GM21786 (cell line): Measurements from ENCODE around the gene RAD51B.
"Not testable (repeated sequence)": the region's sequence is repeated elsewhere in the genome, so short reads cannot be mapped to it uniquely, and the experiment has no call there.

Experiments used
- ATAC-seq: cut with Tn5 transposase; IDR thresholded peaks from one replicate; pipeline ENCODE4 v1.9.1; 2021; ENCODE audit not compliant: unreplicated experiment

The RAD51B gene

DNA sequence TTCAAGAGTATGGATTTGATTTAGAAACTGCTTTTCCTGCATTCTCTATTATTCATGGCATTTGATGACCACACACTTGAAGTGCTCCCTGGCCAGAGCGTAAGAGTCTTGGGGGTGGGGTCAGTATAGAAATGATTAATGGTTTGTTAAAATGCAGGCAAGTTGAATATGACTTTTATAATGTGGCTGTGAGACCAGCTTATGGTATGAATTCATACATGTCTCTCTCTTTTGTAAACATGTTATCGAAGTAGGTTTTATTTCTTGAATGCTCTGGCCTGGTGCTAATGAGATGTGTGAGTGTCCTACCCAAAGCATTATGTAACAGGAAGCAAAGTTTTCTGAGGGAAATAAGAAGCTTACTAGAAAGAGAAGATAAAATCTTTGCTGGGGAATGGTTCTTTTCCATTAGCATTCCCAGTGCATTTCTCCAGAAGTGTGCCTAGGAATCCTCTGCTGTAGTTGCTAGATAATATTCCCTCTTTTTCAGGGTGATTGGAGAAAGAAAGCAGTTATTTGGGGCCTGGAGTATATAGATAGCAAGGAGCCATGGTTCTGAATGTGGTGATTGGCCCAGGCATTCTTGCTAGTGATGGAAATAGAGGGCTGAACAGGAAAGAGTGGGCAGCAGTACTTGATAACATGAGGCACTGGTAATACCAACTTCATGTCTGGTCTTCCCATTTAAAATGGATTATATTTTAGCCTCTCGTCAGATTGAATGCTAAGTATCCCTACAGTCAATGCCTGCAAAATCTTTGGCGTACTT, 289.7 kb downstream of the RAD51B start:
- ATAC-seq: no peak

DNA sequence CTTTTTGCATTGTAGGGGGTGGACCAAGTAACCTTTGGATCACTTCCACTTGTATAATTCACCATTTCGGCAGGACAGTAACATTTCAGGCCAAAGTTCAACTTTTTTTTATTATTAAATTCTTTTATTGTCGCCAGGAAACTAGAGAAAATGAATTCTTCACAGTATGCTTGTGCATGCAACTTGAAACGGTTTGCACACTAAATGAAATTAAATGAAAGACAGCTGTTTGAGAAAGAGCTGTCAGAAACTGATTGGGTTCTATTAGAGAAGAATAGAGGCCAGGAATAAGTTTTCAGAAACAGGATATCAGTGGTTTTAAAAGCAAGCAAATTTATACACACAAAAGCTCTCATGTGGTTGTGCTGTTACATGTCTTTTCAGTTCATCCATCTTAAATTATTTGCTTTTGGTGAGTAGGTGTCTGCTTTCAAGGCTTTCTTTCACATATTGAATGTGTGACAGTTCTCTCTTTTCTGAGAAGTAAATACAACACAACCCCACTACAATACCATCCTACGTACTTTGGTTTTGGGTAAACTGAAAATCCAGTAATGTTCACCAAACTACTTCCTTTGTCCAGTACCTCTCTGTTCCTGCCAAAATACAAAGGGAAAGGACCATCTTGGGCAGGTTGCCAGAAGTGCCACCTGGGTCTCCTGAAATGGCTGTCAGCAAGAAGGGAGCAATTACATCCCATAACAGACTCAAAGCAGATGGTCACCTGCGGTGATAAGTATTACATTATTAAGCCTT, 291.7 kb downstream of the RAD51B start:
- ATAC-seq: no peak

DNA sequence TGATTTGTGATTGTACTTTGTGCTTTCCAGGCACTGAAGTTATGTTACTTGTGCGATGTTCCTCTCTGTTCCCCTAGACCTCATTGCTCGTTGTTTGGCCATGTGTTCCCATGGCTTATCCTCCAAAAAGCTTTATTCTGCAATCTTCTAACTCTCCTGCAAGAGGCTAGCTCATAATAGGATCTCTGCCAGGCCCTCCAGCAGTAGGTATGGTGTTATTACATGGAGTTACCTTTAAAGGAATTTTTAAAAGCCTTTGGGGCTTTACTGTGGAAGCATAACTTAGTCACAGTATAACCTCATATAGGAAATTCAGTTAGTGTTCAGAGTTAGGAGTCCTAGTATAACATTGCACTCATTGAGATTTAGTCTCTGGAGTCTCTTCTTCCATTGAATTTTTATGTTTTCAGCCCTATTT, 292.3 kb downstream of the RAD51B start:
- no peak for ATAC-seq

DNA sequence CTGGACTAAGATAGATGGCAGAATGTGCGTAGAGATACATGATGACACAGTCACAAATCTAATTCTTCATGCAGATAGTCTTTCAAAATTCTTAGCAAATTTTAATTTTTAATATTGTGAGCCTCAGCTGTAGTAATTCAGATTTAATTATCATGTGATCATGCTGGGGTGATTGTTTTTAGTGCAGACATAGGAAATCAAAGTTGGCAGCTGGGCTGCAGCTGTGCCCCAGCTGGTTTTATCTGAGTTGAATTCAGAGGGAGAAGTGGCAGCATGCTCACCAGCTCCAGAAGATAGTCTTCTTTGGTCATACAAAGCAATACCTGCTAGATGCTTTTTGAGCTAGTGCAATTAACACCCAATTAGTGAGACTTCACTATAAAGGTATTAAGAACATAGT, 292.9 kb downstream of the RAD51B start:
- ATAC-seq: no peak

DNA sequence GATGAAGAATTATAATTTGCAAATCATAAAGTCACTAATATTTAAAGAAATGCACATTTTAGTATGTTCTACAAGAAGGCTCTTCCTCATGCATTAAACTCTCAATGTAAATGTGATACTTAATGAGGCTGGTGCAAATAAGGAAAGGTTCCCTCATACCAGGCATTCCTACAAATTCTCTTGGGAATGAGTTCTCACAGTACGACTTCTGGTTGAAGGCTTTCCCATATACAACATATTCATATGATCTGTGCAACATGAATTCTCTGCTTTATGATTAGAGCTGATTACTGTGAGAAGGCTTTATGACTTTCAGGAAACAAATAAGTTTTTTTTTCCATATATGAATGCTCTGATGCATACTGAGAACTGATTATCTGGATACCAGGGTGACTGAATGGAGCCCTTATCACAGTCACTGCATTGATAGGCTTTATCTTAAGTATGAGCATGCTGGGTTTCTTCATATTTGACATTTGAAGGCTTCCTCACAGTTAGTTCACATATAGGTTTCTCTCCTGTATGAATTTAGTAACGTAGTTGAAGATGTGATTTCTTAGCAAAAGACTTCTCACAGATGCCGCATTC, 293.9 kb downstream of the RAD51B start:
- ATAC-seq: no peak

DNA sequence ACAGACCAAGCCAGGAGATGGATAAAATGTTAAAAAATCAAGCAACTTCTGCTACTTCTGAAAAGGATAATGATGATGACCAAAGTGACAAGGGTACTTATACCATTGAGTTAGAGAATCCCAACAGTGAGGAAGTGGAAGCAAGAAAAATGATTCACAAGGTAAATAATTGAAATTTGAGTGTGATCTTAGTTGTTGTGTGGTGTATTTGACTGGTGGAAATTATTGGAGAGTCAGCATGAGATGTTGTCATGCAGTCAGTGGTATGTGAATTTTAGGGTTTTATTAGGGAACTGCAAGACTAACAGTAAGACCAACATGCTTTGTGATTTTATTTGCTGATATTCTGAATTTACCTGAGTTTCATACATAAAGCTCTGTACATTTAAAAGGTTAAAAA, 296.4 kb downstream of the RAD51B start:
- not testable (repeated sequence) for ATAC-seq

DNA sequence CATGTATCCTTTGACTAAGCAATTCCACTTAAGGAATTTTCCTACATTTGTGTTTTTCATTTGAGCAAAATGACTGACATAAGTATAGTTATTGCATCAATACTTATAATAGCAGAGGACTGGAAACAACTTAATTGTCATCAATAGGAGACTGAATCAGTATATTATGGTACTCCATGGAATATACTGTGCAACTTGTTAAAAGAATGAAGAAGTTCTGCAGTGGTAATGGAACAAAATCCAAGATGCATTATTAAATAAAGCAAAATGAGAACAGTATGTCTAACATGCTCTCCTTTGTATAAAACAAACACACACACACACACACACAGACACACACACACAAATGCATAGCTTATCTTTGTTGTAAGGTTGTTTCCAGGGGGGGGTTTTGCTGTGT, 303.1 kb downstream of the RAD51B start:
- ATAC-seq: no peak

DNA sequence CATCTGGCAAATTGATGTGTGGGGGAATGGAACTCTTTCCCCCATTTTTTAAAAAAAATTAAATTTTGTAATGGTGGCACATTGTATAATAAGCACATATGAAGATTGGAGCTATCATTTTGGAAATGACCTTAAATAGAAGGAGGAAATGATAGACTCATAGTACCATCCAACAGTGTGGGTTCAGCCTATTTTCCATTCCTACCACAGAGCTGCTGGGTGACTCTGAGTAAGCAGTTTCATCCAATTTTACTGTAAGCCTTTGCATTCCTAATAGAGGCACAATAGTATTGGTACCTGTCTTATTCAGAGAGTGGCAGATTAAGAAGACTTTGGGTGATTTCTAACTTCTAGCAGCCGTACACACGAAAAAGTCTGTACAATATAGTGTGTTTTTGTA, 304.5 kb downstream of the RAD51B start:
- ATAC-seq: no peak

- no peak for ATAC-seq
Measured at GRCh38 chr14:68124979-68125731, 305.6 kb downstream of the RAD51B start.

DNA sequence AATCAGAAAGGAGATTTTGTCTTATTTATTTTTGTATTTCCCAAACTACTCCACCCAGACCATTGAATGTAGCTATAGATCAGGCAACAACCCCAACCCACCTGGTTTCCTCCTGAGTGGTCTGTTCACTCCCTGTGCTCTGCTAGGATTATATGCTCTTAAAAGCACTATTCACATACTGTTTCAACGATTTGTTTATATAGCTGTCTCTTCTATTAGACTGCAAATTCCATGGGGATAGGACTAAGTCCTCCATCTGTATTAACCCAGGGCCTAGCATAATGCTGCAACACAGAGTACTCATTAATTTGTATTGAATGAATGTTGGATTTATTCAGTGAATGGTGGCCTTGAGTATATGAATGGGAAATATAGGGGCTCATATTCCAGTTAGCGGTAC, 307.6 kb downstream of the RAD51B start:
- ATAC-seq: no peak

GRCh38 chr14:68131907-68132306, 312.3 kb downstream of the RAD51B start:
- no peak for ATAC-seq

DNA sequence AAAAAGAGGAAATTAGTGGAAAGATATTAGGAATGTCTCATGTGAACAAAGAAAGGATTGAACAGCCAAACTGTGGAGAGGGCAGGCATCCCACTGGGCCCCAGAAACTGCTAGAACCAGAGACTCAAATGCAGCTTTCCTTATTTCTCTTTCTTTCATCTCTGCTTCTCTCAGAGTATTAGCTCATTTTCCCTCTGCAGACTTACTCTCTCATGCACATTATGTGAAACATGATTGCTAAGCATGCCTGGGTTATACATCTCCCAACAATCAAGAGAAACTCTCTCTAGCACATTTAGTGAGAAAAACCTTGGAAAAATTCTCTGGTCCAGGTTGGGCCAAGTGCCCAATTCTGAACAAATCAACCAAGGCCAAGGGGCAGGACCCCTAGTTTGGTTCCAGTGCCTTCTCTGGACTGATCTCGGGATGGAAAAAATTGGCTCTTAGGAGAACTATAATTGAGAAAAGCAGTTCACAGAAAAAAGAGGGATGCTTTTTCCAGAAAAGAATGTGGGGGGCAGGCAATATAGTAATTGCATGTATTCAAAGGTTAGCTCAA, 313.1 kb downstream of the RAD51B start:
- no peak for ATAC-seq

DNA sequence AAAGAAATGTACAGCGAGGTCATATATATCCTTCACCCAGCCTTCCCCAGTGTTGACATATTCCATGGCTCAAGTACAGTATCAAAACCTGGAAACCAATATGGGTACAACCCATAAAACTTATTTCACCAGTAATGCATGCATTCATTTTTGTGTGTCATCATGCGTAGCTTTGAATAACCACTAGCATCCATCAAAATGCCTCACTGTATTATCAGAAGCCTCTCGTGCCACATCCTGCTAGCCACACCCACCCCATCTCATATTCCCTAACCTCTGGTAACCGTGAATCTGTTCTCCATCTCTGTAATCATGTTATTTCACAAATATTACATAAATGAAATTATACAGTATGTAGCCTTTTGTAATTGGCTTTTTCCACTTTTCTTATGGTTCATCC, 314.3 kb downstream of the RAD51B start:
- no peak for ATAC-seq

GRCh38 chr14:68135028-68135427, 315.4 kb downstream of the RAD51B start:
- no peak for ATAC-seq

GRCh38 chr14:68135566-68135965, 316.0 kb downstream of the RAD51B start:
- no peak for ATAC-seq

DNA sequence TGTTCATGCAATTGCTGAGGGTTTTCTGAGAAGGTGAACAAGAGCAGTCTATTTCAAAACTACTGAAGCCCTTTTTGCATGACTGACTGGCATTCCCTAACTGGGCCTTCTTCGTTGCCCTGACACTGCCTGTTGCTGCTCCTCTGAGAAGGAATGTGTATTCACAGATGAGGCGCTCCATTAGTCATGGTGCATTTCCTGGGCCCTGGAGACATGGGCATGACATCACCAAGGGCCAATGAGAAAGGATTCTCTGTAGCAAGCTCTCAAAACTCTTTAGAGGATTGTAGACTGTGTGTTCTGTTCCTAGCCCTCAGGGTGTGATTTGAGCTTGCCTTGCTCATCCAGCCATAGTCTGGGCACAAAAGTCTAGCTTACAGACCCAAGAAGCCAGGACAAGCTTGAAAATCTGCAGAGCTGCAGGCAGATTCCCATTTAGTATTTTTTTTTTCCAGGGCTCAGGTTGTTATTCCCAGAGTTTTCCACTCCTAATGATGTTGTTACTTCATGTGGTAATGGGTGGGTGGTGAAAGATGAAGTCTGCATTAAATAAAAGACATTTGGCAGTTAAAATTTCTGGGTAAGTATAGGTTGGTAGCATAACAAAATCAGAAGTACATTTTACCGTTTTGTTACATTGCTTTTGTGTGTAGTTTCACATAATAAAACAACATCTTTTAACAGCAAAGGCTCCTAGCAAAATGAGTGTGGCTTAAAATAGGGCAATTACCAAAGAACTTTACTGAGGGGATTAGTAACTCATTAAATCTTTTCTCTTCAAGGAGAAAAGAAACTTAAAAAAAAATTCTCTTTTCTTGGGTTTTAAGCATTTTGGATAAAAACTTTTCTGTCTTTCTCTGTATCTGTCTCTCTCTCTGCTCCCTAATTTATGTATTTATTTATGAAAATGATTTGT, 318.4 kb downstream of the RAD51B start:
- ATAC-seq: no peak

GRCh38 chr14:68139431-68140075, 320.0 kb downstream of the RAD51B start:
- ATAC-seq: no peak

DNA sequence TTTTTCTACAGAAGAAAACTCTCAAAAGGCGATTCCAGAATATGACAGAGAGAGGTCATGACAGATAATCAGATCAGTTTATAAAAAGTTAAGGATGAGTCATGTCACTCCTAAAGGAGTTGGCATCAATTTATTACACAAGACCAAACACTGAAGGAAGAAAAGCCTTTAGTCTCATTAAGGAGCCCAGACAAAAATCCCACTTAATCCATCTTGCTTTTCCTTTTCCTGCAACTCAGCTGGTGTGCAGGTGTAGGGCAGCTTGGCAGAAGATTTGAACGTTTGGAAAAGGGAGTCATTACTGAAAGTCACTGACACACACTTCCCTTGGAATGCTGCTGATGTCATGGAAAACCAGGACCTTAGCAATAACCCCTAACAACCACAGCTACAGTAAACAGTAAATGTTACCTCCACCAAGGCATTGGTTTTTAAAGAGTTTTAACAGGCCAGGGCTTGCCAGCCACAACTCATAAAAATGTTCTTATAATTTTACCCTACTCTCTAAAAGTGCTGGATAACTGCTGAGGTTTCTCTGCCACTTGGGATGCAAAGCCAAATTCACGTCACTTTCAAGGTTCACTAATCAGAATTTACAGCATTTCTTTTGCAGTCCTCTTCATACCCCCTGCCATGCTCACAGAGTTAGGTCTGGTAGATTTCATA, 320.6 kb downstream of the RAD51B start:
- no peak for ATAC-seq

GRCh38 chr14:68140806-68141205, 321.2 kb downstream of the RAD51B start:
- no peak for ATAC-seq
